ENCODE results near the gene MT2A. TPM values are rescaled to one million over a fixed set of nuclear protein-coding genes. Genes with fewer than 3 reads are reported as not detected.
A peak's percentile ranks its signal among the peaks of the same experiment; 100 is the strongest.

MT2A gene
- total and polyA plus RNA-seq, 2 of the 13 experiments (the other 11 are each of a cell fraction or from before 2014, with no cell fraction given): 135 to 371 TPM

DNA sequence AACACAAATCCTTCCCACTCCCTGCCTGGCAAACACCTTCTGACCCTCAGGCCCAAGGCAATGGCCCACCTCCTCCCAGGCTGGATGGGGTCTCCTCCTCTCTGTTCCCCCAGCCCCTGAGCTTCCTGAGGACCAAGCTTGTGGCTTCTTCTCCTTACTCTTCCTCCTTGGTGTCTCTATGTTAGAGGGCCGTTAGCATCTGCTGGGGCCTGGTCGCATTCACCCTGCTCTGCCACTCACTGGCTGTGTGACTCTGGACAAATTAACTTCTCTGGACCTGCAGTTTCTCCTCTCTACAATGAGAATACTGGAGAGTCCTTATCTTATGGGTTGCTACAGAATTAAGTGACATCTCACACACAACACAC lies 725 bp upstream of the MT2A start:
- WGBS (ENCODE audit: low lambda C conversion rate): 0% methylated on average over 2 of the region's 2 CpGs
- H3K27ac ChIP-seq (ENCODE audit: extremely low read length, insufficient read depth, low read length): peak overlapping the region; percentile 93
- peaks cover 72% of the 10 kb centered on the region for H3K4me1 ChIP-seq (ENCODE audit: insufficient read depth, low read length)
- FAIRE-seq: no peak
- H2AFZ ChIP-seq (ENCODE audit: low read length): no peak overlapping the region
- peak overlapping the region; percentile 79 for H3K9ac ChIP-seq (ENCODE audit: insufficient read depth, low read depth, low read length)
- BruUV-seq (replicated peaks): TSS peak; percentile 95
- peak; percentile 2 for ATAC-seq
- CTCF ChIA-PET (ENCODE audit: low intra/inter-chr PET ratio, low total read pairs): no interaction called here
- no peak for DNase-seq (ENCODE audit: low spot score)
- no peaks in the 10 kb centered on the region for H4K20me1 ChIP-seq (ENCODE audit: insufficient read depth, low read length)
- H3K27me3 ChIP-seq (ENCODE audit: control insufficient read depth in 1 of 2, insufficient read depth in 2 of 2, low read length in 2 of 2): no peaks in the 10 kb centered on the region; a peak in 1 of 5 replicates
- POLR2A ChIA-PET: interaction anchor here (0.8 to 3.4 kb wide), 18 partner anchors 11 to 765 kb away, joined by 3 to 39 read pairs (median 4); partner anchors contain the start of genes CX3CL1, HERPUD1, MT1E and MT1G
- H3K4me3 ChIP-seq (replicated peaks in 1 of 3; ENCODE audit: insufficient read depth in 1 of 3, low read depth in 2 of 3, low read length in 3 of 3): peak overlapping the region; percentile 75 to 84 (median 78)
- intact Hi-C loops (cut with micrococcal nuclease; ENCODE audit: unreplicated experiment): loop anchor here (1.0 to 10.0 kb wide), 4 partner anchors 19 to 257 kb away; partner anchors contain the start of genes MT1B, MT1F and SLC12A3
- in situ Hi-C loops (cut with HindIII; ENCODE audit: extremely low pct_ligation_motif_present, low pct_unique_long_range_greater_than_20kb): no loop called here
- H3K4me2 ChIP-seq (ENCODE audit: low read depth, low read length): peak overlapping the region; percentile 91
- H3K9me3 ChIP-seq (ENCODE audit: low read length): no peaks in the 10 kb centered on the region
- H3K79me2 ChIP-seq (ENCODE audit: insufficient read depth, low read length): no peaks in the 10 kb centered on the region
- H3K36me3 ChIP-seq (replicated peaks in 1 of 2; ENCODE audit: control insufficient read depth in 1 of 2, insufficient read depth in 2 of 2, low read length in 2 of 2): no peaks in the 10 kb centered on the region
- TF ChIP-seq ETV6 (CRISPR knock-in tag; conservative IDR thresholded peaks at IDR 0.05) (no peak), KLF12 (CRISPR knock-in tag; IDR thresholded peaks at IDR 0.05; ENCODE audit: borderline replicate concordance) (no peak), ZFP82 (CRISPR knock-in tag; IDR thresholded peaks at IDR 0.05; ENCODE audit: borderline replicate concordance) (peak; percentile 32; the same call in 1 of the 2 replicates), SP1 (IDR thresholded peaks at IDR 0.05) (no peak), SP1 (CRISPR knock-in tag; IDR thresholded peaks at IDR 0.05) (no peak), ZNF207 (IDR thresholded peaks at IDR 0.05; ENCODE audit: borderline replicate concordance) (no peak), ZSCAN30 (CRISPR knock-in tag; IDR thresholded peaks at IDR 0.05) (peak; percentile 36; the same call in 1 of the 2 replicates), ZSCAN21 (CRISPR knock-in tag; IDR thresholded peaks at IDR 0.05; ENCODE audit: borderline replicate concordance) (0 out of 2 replicates have a peak, but pooled peaks have one; percentile 10), ZNF446 (CRISPR knock-in tag; IDR thresholded peaks at IDR 0.05) (0 out of 2 replicates have a peak, but pooled peaks have one; percentile 5), BRCA1 (CRISPR knock-in tag; IDR thresholded peaks at IDR 0.05) (no peak), HHEX (CRISPR knock-in tag; IDR thresholded peaks at IDR 0.05) (no peak), HOXA9 (CRISPR knock-in tag; IDR thresholded peaks at IDR 0.05; ENCODE audit: borderline replicate concordance) (no peak), ZNF775 (CRISPR knock-in tag; IDR thresholded peaks at IDR 0.05; ENCODE audit: borderline replicate concordance) (0 out of 2 replicates have a peak, but pooled peaks have one; percentile 14), MEIS1 (CRISPR knock-in tag; IDR thresholded peaks at IDR 0.05; ENCODE audit: borderline replicate concordance) (no peak), MED8 (CRISPR knock-in tag; IDR thresholded peaks at IDR 0.05; ENCODE audit: insufficient replicate concordance) (no peak)
- TF ChIP-seq, protein P1, sequence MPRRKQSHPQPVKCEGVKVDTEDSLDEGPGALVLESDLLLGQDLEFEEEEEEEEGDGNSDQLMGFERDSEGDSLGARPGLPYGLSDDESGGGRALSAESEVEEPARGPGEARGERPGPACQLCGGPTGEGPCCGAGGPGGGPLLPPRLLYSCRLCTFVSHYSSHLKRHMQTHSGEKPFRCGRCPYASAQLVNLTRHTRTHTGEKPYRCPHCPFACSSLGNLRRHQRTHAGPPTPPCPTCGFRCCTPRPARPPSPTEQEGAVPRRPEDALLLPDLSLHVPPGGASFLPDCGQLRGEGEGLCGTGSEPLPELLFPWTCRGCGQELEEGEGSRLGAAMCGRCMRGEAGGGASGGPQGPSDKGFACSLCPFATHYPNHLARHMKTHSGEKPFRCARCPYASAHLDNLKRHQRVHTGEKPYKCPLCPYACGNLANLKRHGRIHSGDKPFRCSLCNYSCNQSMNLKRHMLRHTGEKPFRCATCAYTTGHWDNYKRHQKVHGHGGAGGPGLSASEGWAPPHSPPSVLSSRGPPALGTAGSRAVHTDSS (CRISPR knock-in tag; conservative IDR thresholded peaks at IDR 0.05): no peak
- TF ChIP-seq, protein P2, sequence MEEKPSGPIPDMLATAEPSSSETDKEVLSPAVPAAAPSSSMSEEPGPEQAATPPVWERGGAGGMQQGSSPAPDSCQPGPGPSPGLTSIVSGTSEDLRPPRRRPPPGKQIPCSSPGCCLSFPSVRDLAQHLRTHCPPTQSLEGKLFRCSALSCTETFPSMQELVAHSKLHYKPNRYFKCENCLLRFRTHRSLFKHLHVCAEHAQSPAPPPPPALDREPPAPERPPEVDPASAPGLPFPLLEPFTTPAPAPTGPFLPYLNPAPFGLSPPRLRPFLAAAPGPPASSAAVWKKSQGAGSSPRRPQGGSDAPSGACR (CRISPR knock-in tag; IDR thresholded peaks at IDR 0.05): 0 out of 2 replicates have a peak, but pooled peaks have one; percentile 35
- TF ChIP-seq, protein P3, sequence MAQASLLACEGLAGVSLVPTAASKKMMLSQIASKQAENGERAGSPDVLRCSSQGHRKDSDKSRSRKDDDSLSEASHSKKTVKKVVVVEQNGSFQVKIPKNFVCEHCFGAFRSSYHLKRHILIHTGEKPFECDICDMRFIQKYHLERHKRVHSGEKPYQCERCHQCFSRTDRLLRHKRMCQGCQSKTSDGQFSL (CRISPR knock-in tag; IDR thresholded peaks at IDR 0.05): no peak
- TF ChIP-seq, protein P4, sequence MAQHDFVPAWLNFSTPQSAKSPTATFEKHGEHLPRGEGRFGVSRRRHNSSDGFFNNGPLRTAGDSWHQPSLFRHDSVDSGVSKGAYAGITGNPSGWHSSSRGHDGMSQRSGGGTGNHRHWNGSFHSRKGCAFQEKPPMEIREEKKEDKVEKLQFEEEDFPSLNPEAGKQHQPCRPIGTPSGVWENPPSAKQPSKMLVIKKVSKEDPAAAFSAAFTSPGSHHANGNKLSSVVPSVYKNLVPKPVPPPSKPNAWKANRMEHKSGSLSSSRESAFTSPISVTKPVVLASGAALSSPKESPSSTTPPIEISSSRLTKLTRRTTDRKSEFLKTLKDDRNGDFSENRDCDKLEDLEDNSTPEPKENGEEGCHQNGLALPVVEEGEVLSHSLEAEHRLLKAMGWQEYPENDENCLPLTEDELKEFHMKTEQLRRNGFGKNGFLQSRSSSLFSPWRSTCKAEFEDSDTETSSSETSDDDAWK (CRISPR knock-in tag; IDR thresholded peaks at IDR 0.05): no peak
- TF ChIP-seq, protein P5, sequence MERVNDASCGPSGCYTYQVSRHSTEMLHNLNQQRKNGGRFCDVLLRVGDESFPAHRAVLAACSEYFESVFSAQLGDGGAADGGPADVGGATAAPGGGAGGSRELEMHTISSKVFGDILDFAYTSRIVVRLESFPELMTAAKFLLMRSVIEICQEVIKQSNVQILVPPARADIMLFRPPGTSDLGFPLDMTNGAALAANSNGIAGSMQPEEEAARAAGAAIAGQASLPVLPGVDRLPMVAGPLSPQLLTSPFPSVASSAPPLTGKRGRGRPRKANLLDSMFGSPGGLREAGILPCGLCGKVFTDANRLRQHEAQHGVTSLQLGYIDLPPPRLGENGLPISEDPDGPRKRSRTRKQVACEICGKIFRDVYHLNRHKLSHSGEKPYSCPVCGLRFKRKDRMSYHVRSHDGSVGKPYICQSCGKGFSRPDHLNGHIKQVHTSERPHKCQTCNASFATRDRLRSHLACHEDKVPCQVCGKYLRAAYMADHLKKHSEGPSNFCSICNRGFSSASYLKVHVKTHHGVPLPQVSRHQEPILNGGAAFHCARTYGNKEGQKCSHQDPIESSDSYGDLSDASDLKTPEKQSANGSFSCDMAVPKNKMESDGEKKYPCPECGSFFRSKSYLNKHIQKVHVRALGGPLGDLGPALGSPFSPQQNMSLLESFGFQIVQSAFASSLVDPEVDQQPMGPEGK (CRISPR knock-in tag; IDR thresholded peaks at IDR 0.05): no peak
